ENCODE data around the gene ZMYND15.

The ZMYND15 gene

DNA sequence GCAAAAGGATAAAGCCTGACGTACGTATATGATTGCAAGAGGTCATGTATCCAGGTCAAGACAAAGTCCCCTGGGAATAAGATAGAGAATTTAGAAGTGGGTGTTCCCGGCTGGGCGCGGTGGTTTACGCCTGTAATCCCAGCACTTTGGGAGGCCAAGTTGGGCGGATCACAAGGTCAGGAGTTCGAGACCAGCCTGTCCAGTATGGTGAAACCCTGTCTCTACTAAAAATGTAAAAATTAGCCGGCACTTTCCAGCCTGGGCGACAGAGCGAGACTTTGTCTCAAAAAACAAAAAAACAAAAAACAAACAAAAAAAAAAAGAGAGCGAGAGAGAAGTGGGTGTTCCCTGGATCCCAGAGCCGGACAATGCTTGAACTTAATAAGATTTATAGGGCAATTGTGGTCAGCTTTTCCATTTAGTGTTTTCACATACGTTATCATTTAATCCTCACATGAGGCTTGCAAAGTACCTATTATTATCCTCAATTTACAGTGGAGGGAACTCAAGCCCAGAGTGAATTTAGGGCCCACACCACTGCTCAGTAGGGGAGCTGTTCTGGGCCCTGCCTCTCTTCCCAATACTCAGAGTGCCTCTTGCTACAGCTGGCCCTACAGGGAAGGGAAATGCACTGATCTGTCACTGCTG is 48.6 kb downstream of the ZMYND15 start:
- DNase-seq: no peak

- DNase-seq: no peak
Measured at GRCh38 chr17:4788807-4789700, 49.4 kb downstream of the ZMYND15 start, which contains the start of gene GLTPD2. Gene GLTPD2, plus strand, starts transcription at chr17:4788964. Its CDS starts 48 bp downstream, at chr17:4789012.

GRCh38 chr17:4789701-4789950 is 50.0 kb downstream of the ZMYND15 start:
- DNase-seq: no peak

DNA sequence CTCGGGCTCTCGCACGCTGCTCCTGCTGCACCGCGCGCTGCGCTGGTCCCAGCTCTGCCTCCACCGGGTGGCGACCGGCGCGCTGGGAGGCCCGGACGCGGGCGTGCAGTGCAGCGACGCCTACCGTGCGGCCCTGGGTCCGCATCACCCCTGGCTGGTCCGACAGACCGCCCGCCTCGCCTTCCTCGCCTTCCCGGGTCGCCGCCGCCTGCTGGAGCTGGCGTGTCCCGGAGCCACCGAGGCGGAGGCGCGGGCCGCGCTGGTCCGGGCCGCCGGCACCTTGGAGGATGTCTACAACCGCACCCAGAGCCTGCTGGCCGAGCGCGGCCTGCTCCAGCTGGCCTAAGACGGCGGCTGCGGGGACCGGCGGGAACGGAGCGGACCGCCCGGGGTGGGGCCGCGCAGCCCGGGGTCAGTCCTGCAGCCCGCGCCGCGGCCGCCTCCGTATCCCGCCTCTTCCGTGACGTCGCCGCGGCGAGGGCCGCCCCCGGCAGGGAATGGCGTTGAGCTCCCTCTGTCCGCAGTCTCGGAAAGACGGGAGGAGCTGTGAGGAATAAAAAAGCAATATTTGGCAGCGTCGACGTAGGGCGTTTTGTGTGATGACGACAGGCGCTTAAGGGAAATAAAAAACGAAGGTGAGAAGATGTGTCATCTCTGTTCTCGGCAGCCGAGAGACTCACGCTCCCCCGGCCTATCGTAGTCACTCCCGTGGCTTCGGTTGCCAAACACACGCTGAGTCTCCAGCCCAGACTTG is 50.5 kb downstream of the ZMYND15 start:
- no peak for DNase-seq

GRCh38 chr17:4790705-4791088 is 51.1 kb downstream of the ZMYND15 start:
- DNase-seq: no peak

GRCh38 chr17:4795168-4795567 is 55.5 kb downstream of the ZMYND15 start:
- DNase-seq: no peak
